H9 (cell line): ENCODE data around the gene ETHE1. TPM values are rescaled to one million over a fixed set of nuclear protein-coding genes. Genes with fewer than 3 reads are reported as not detected.

Source experiments
- DNase-seq: peaks from one replicate; pipeline ENCODE4 v3.0.0-alpha.2; 2017
- H2AFZ ChIP-seq: one replicate; pipeline ENCODE4 v1.6.1; 2013; ENCODE audit warnings: mild to moderate bottlenecking, low read length, control low read depth, moderate library complexity
- H2AK5ac ChIP-seq: 2 replicates; pipeline ENCODE4 v1.6.1; 2013; ENCODE audit warnings: low read length, control low read depth, mixed read lengths; ENCODE audit not compliant: insufficient read length
- H2BK120ac ChIP-seq: one replicate; pipeline ENCODE4 v1.6.1; 2013; ENCODE audit warnings: low read depth, mild to moderate bottlenecking, low read length, control low read depth, inconsistent platforms; ENCODE audit not compliant: poor library complexity, severe bottlenecking
- H2BK12ac ChIP-seq: 2 replicates; pipeline ENCODE4 v1.6.1; 2013; ENCODE audit warnings: low read length, control low read depth, mixed read lengths, low read depth; ENCODE audit not compliant: insufficient read length
- H2BK15ac ChIP-seq: 2 replicates; pipeline ENCODE4 v1.6.1; 2013; ENCODE audit warnings: low read depth, low read length, control low read depth
- H2BK20ac ChIP-seq: one replicate; pipeline ENCODE4 v1.6.1; 2013; ENCODE audit warnings: low read depth, mild to moderate bottlenecking, low read length, control low read depth, inconsistent platforms; ENCODE audit not compliant: poor library complexity, severe bottlenecking
- H2BK5ac ChIP-seq: 2 replicates; pipeline ENCODE4 v1.6.1; 2013; ENCODE audit warnings: low read length, control low read depth, mixed read lengths; ENCODE audit not compliant: insufficient read length
- H3K14ac ChIP-seq: 2 replicates; pipeline ENCODE4 v1.6.1; 2013; ENCODE audit warnings: low read length, control low read depth; ENCODE audit not compliant: insufficient read depth
- H3K18ac ChIP-seq: 2 replicates; pipeline ENCODE4 v1.6.1; 2013; ENCODE audit warnings: low read depth, mild to moderate bottlenecking, mixed read lengths, low read length, control low read depth; ENCODE audit not compliant: insufficient read length
- H3K23ac ChIP-seq: 2 replicates; pipeline ENCODE4 v1.6.1; 2013; ENCODE audit warnings: low read length, control low read depth, mixed read lengths, low read depth; ENCODE audit not compliant: insufficient read length
- H3K23me2 ChIP-seq: 2 replicates; pipeline ENCODE4 v1.6.1; 2013; ENCODE audit warnings: low read depth, mild to moderate bottlenecking, mixed read lengths, low read length, control low read depth; ENCODE audit not compliant: insufficient read length, poor library complexity, severe bottlenecking
- H3K27ac ChIP-seq: 2 replicates; pipeline ENCODE4 v1.5.1; 2013; ENCODE audit warnings: low read length, control low read depth, mixed read lengths, low read depth; ENCODE audit not compliant: insufficient read length
- H3K27me3 ChIP-seq: 2 replicates; pipeline ENCODE4 v1.6.1; 2013; ENCODE audit warnings: low read length, control low read depth, inconsistent platforms; ENCODE audit not compliant: insufficient read depth
- H3K4ac ChIP-seq: 2 replicates; pipeline ENCODE4 v1.6.1; 2013; ENCODE audit warnings: low read depth, mild to moderate bottlenecking, control low read depth, inconsistent platforms, low read length, moderate library complexity
- H3K4me1 ChIP-seq: 2 replicates; pipeline ENCODE4 v1.6.1; 2013; ENCODE audit warnings: low read length, control low read depth, inconsistent platforms; ENCODE audit not compliant: insufficient read depth
- H3K4me2 ChIP-seq: 2 replicates; pipeline ENCODE4 v1.6.1; 2013; ENCODE audit warnings: low read length, control low read depth, mixed read lengths; ENCODE audit not compliant: insufficient read length, insufficient read depth
- H3K56ac ChIP-seq: 2 replicates; pipeline ENCODE4 v1.6.1; 2013; ENCODE audit warnings: low read depth, mild to moderate bottlenecking, mixed read lengths, low read length, control low read depth; ENCODE audit not compliant: insufficient read length
- H3K79me1 ChIP-seq: 2 replicates; pipeline ENCODE4 v1.6.1; 2013; ENCODE audit warnings: low read depth, mild to moderate bottlenecking, moderate library complexity, low read length, control low read depth, inconsistent platforms; ENCODE audit not compliant: insufficient read depth, poor library complexity, severe bottlenecking
- H3K79me2 ChIP-seq: 2 replicates; pipeline ENCODE4 v1.6.1; 2013; ENCODE audit warnings: low read length, control low read depth, inconsistent platforms; ENCODE audit not compliant: insufficient read depth
- H3K9ac ChIP-seq: 2 replicates; pipeline ENCODE4 v1.6.1; 2013; ENCODE audit warnings: low read length, control low read depth, mixed read lengths; ENCODE audit not compliant: insufficient read length; ENCODE audit errors: extremely low read depth
- H3K9me3 ChIP-seq: one replicate; pipeline ENCODE4 v1.6.1; 2013; ENCODE audit warnings: low read depth, low read length, inconsistent platforms; ENCODE audit not compliant: control insufficient read depth
- H3T11ph ChIP-seq: one replicate; pipeline ENCODE4 v1.6.1; 2013; ENCODE audit warnings: mild to moderate bottlenecking, low read length, control low read depth, inconsistent platforms
- H4K20me1 ChIP-seq: one replicate; pipeline ENCODE4 v1.6.1; 2013; ENCODE audit not compliant: control insufficient read depth, insufficient read length, insufficient read depth
- H4K5ac ChIP-seq: 2 replicates; pipeline ENCODE4 v1.6.1; 2013; ENCODE audit warnings: low read depth, mild to moderate bottlenecking, mixed read lengths, low read length, control low read depth; ENCODE audit not compliant: insufficient read length
- H4K8ac ChIP-seq: replicated peaks from 2 replicates; pipeline ENCODE4 v1.6.1; 2013; ENCODE audit warnings: low read length, control low read depth, mixed read lengths, low read depth; ENCODE audit not compliant: insufficient read length
- H4K91ac ChIP-seq: 2 replicates; pipeline ENCODE4 v1.6.1; 2013; ENCODE audit warnings: low read depth, mild to moderate bottlenecking, moderate library complexity, mixed read lengths, low read length, control low read depth; ENCODE audit not compliant: insufficient read length
- H3K27ac Mint-ChIP-seq, 3 experiments: 2 replicates in 2 of 3; 3 replicates in 1 of 3; pipeline ENCODE4 v1.8.0; 2020 to 2021; ENCODE audit warnings: mixed read lengths in 3 of 3, mild to moderate bottlenecking in 1 of 3, moderate library complexity in 1 of 3
- H3K27me3 Mint-ChIP-seq: 2 replicates; pipeline ENCODE4 v1.8.0; 2021; ENCODE audit warnings: low read depth, mild to moderate bottlenecking, moderate library complexity, mixed read lengths
- H3K36me3 Mint-ChIP-seq, 3 experiments: 2 replicates in 2 of 3; 3 replicates in 1 of 3; pipeline ENCODE4 v1.8.0; 2020 to 2021; ENCODE audit warnings: low read depth in 3 of 3, mixed read lengths in 3 of 3; ENCODE audit not compliant: insufficient read depth in 1 of 3
- H3K4me1 Mint-ChIP-seq, 2 experiments: 2 replicates each; pipeline ENCODE4 v1.8.0; 2020; ENCODE audit warnings: mixed read lengths in 2 of 2
- H3K4me3 Mint-ChIP-seq, 2 experiments: 2 replicates in 1 of 2; 3 replicates in 1 of 2; pipeline ENCODE4 v1.8.0; 2020 to 2021; ENCODE audit warnings: mild to moderate bottlenecking in 2 of 2, mixed read lengths in 2 of 2, moderate library complexity in 1 of 2
- H3K9me3 Mint-ChIP-seq, 2 experiments: 2 replicates in 1 of 2; 3 replicates in 1 of 2; pipeline ENCODE4 v1.8.0; 2020; ENCODE audit warnings: mild to moderate bottlenecking in 2 of 2, mixed read lengths in 2 of 2, moderate library complexity in 1 of 2
- CTCF ChIP-seq: fragments of 200-600 bp; sonication (generic); conservative IDR thresholded peaks from 3 replicates; pipeline ENCODE4 v1.8.0; 2021; ENCODE audit warnings: antibody characterized with exemption, mild to moderate bottlenecking
- total RNA-seq: library from RNA; stranded (reverse); gene quantifications from 2 replicates; pipeline ENCODE4 v1.2.1, GENCODE V29; 2021

The ETHE1 gene
- total RNA-seq, 1 experiment from 2014 or later, result 18.8 TPM

- no peaks in the 10 kb centered on the region; a peak in 1 of 5 replicates for H3K9me3 Mint-ChIP-seq
- no peak overlapping the region for H3K18ac ChIP-seq
- peaks cover 28% of the 10 kb centered on the region for H3K27me3 Mint-ChIP-seq
- H2AK5ac ChIP-seq, result no peak overlapping the region
- H3K27ac Mint-ChIP-seq, result no peak overlapping the region
- H3K4me1 Mint-ChIP-seq, result peaks cover 3 to 4% of the 10 kb centered on the region in 2 experiments; a peak in 3 of 4 replicates
- H3K14ac ChIP-seq, result no peak overlapping the region
- H2BK12ac ChIP-seq, result no peak overlapping the region
- no peaks in the 10 kb centered on the region for H3K4me1 ChIP-seq
- no peak overlapping the region for H3K27ac ChIP-seq
- no peak overlapping the region for H2BK5ac ChIP-seq
- H4K20me1 ChIP-seq, result no peaks in the 10 kb centered on the region
- H3K36me3 Mint-ChIP-seq, result peaks cover 3 to 7% (median 3%) of the 10 kb centered on the region in 3 experiments; a peak in 2 of 7 replicates
- H3K23me2 ChIP-seq, result no peaks in the 10 kb centered on the region
- H3K9ac ChIP-seq, result no peak overlapping the region
- H3K4me2 ChIP-seq, result no peak overlapping the region
- no peaks in the 10 kb centered on the region for H3K9me3 ChIP-seq
- no peak overlapping the region for H2AFZ ChIP-seq
- H3K79me1 ChIP-seq, result no peaks in the 10 kb centered on the region
- H3K23ac ChIP-seq, result no peak overlapping the region
- no peak overlapping the region for H3K4me3 Mint-ChIP-seq
- TF ChIP-seq CTCF, result no peak
- no peak overlapping the region for H2BK20ac ChIP-seq
- no peak overlapping the region for H3K4ac ChIP-seq
- H4K91ac ChIP-seq, result no peak overlapping the region
- H4K5ac ChIP-seq, result no peak overlapping the region
- H3K27me3 ChIP-seq, result no peaks in the 10 kb centered on the region
- no peak overlapping the region for H2BK120ac ChIP-seq
- no peak overlapping the region for H2BK15ac ChIP-seq
- no peak for DNase-seq
- no peak overlapping the region for H4K8ac ChIP-seq
- H3K79me2 ChIP-seq, result no peaks in the 10 kb centered on the region
- no peak overlapping the region for H3K56ac ChIP-seq
- no peak overlapping the region for H3T11ph ChIP-seq
Measured at GRCh38 chr19:43476606-43477005, 50.4 kb downstream of the ETHE1 start.
